ENCODE measurements around the gene PDE2A. TPM values are rescaled to one million over a fixed set of nuclear protein-coding genes. Genes with fewer than 3 reads are reported as not detected.

Gene PDE2A
- total and polyA plus RNA-seq, 2 donors (not counting 3 experiments of a cell fraction or from before 2014, with no cell fraction given) = 14.8 to 16.8 TPM

- ChIA-PET CTCF (interaction anchor here (1.2 to 1.3 kb wide), 2 partner anchors 23 to 73 kb away, joined by 4 read pairs; no protein-coding TSS in a partner anchor), POLR2A (no interaction called here)
- no peak overlapping the region for H3K27ac ChIP-seq (ENCODE audit: insufficient read depth, low read depth, low read length)
- no peaks in the 10 kb centered on the region for H3K79me2 ChIP-seq (ENCODE audit: control insufficient read depth, insufficient read depth, low read length)
- FAIRE-seq = no peak
- no peaks in the 10 kb centered on the region for H3K36me3 ChIP-seq (ENCODE audit: control insufficient read depth in 2 of 2, extremely low read depth in 1 of 2, insufficient read depth in 2 of 2, low read length in 2 of 2)
- H3K4me3 ChIP-seq (replicated peaks in 1 of 3; ENCODE audit: insufficient read depth in 1 of 3, low read depth in 1 of 3, low read length in 3 of 3) = no peak overlapping the region
- TF ChIP-seq GATA2 (IDR thresholded peaks at IDR 0.05; ENCODE audit: insufficient read depth, insufficient read length, low read depth, low read length) (no peak), MAX (IDR thresholded peaks at IDR 0.05; ENCODE audit: insufficient read depth, insufficient read length) (no peak), EZH2 (IDR thresholded peaks at IDR 0.05; ENCODE audit: borderline replicate concordance, low read depth, low read length, severe bottlenecking) (no peak), JUN (IDR thresholded peaks at IDR 0.05; ENCODE audit: borderline replicate concordance, insufficient read depth, insufficient read length, low read depth) (no peak), POLR2A (IDR thresholded peaks at IDR 0.05; ENCODE audit: low read depth, low read length) (no peak), POLR2AphosphoS5 (IDR thresholded peaks at IDR 0.05; ENCODE audit: insufficient read depth, low read depth, low read length) (no peak), FOS (IDR thresholded peaks at IDR 0.05; ENCODE audit: borderline replicate concordance, insufficient read depth, low read length) (no peak), MYC (IDR thresholded peaks at IDR 0.05; ENCODE audit: low read depth, low read length) (no peak), CTCF (IDR thresholded peaks at IDR 0.05; ENCODE audit: extremely low read depth in 1 of 2, insufficient read depth in 1 of 2, low read depth in 1 of 2, low read length in 2 of 2) (no peak)
- H3K4me2 ChIP-seq (ENCODE audit: insufficient read depth, low read length) = no peak overlapping the region
- no peak for DNase-seq (ENCODE audit: low read depth, low spot score)
- H3K27me3 ChIP-seq (ENCODE audit: control insufficient read depth in 2 of 2, insufficient read depth in 2 of 2, low read length in 2 of 2) = peaks cover 18 to 30% of the 10 kb centered on the region in 2 experiments
- no peaks in the 10 kb centered on the region for H3K9me3 ChIP-seq (replicated peaks; ENCODE audit: control insufficient read depth, insufficient read depth, low read length)
- dilution Hi-C loops (cut with MboI; ENCODE audit: extremely low pct_ligation_motif_present, low sequenced_read_pairs) (no loop called here), intact Hi-C loops (cut with micrococcal nuclease) (no loop called here)
- H2AFZ ChIP-seq (ENCODE audit: low read depth, low read length) = no peak overlapping the region
- BruUV-seq (replicated peaks) = no TSS peak
- H3K9me1 ChIP-seq (replicated peaks; ENCODE audit: control insufficient read depth, extremely low read depth, insufficient read depth, low read length) = no peaks in the 10 kb centered on the region
- H4K20me1 ChIP-seq (replicated peaks; ENCODE audit: control insufficient read depth, extremely low read depth, insufficient read depth, low read length) = no peaks in the 10 kb centered on the region
- H3K4me1 ChIP-seq (ENCODE audit: control insufficient read depth, extremely low read depth, insufficient read depth, low read length) = no peaks in the 10 kb centered on the region
- no peak overlapping the region for H3K9ac ChIP-seq (replicated peaks; ENCODE audit: extremely low read depth, insufficient read depth, low read length)
Measured at GRCh38 chr11:72544589-72544988, 129.6 kb downstream of the PDE2A start.

All from endothelial cell of umbilical vein (primary cell).